ENCODE data around the gene INSL3.

- TF ChIP-seq, protein P1, sequence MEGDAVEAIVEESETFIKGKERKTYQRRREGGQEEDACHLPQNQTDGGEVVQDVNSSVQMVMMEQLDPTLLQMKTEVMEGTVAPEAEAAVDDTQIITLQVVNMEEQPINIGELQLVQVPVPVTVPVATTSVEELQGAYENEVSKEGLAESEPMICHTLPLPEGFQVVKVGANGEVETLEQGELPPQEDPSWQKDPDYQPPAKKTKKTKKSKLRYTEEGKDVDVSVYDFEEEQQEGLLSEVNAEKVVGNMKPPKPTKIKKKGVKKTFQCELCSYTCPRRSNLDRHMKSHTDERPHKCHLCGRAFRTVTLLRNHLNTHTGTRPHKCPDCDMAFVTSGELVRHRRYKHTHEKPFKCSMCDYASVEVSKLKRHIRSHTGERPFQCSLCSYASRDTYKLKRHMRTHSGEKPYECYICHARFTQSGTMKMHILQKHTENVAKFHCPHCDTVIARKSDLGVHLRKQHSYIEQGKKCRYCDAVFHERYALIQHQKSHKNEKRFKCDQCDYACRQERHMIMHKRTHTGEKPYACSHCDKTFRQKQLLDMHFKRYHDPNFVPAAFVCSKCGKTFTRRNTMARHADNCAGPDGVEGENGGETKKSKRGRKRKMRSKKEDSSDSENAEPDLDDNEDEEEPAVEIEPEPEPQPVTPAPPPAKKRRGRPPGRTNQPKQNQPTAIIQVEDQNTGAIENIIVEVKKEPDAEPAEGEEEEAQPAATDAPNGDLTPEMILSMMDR (IDR thresholded peaks at IDR 0.05; ENCODE audit: borderline replicate concordance, extremely low read depth, low read length, poor library complexity, severe bottlenecking), result no peak
- TF ChIP-seq EZH2 (IDR thresholded peaks at IDR 0.05; ENCODE audit: borderline replicate concordance, low read depth, low read length, severe bottlenecking), result no peak
Measured at GRCh38 chr19:17863520-17864182, 42.3 kb upstream of the INSL3 start.

Measured in DND-41 (cell line).